ENCODE results near the gene AHDC1. TPM values are rescaled to one million over a fixed set of nuclear protein-coding genes. Genes with fewer than 3 reads are reported as not detected.
"Not testable (repeated sequence)": the region's sequence is repeated elsewhere in the genome, so short reads cannot be mapped to it uniquely, and the experiment has no call there.

AHDC1 gene
- polyA plus RNA-seq, 1 donor: 43.2 TPM

DNA sequence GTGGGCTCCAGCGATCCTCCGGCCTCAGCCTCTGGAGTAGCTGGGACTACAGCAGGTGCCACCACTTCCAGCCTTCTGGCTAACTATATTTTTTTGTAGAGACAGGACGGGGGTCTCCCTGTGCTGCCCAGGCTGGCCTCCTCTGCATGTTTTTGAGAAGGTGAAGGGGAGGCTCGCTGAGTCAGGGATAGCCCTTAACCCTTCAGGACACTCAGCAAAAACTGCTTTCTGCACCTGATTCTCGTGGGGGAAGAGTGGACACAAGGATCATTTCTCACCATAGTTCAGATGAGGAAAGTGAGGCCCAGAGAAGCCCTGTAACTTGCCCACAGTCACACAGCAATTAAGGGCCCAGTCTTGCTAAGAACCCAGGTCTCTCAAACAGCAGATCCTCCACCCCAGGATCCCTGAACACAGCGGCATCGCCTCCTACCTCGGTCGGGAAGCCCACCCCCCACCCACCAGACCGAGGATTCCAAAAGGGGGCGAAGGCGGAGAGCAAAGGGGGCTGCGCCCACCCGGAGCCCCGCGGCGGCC is 29.8 kb upstream of the AHDC1 start:
- DNase-seq: no peak

DNA sequence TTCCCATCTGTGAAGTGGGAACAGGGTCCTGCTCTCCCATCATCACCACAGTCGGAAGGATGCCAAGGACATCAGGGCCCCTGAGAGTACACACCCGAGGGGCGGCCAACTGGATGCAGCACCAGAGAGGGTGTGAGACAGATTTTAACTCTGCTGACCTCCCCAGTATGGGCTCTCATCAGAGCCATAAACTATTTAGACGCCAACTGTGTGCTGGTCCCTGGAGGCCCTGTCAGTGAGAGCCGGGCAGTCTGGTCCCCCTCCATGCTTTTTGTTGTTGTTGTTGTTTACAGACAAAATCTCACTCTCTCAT is 29.3 kb upstream of the AHDC1 start:
- DNase-seq: no peak

DNA sequence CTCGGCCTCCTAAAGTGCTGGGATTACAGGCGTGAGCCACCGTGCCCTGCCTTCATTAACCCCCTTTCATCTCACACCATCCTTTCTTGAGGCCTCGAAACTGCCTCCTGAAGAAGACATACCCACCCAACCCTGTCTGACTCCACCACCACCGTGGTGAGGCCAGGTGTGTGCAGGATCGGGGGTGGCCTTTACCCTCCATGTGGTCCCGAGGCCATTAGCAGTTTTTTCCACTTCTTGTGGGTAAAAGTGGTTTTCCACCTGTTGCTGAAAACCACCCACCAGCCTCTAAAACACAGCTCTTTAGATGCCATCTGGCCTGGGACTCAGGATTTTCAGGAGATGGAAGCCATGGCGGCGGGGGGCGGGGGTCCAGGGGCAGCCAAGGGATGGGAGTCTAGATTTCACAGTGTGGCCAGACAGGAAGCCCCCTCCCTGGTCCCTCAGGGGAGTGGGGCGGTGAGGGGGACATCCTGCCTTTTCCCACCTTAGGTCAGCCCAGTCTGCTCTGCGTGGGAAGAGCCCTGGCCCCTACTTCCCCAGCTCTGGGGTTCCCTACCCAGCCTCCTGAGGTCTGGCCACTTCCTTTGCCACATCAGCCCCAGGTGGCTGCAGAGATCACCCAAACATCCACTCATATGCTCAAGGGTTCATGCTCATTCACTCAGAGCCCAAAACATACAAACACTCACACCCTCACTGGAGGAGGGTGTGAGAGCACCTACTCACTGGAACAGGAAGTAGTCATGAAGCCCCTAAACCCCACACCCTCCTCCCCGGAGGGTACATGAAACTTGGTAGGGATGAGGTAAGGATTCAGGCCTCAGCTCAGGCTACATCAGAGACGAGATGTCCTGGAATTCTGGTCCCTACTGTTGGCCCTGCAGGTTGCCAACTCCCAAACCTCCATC is 28.7 kb upstream of the AHDC1 start:
- no peak for DNase-seq

DNA sequence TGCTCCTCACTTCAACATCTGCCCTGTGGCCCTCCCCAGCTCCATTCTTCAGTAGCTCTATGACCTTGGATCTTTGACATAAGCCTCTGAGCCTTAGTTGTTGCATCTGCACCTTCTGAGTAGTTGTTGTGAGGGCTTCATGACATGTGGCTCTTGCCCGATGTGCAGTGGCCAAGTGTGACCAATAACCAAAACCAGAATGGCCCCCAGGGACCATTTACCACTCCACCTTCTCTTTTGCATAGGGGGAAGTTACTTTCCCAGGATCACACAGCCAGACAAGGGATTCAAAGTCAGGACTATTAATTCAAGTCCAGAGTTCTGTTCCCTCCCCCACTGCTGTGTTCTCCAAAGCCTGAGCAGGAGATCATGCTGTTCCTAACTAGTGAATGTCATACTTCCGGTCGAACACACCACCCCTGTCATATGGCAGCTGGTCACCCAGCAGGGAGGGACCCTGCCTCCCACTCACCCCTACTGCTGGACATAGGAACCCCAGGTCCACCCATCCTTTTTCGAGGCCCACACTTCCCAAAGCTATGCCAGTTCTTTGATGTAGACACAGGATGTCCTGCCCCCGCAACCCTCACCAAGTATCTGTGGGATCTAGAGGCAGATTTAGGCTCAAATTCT is 27.0 kb upstream of the AHDC1 start:
- DNase-seq: no peak

DNA sequence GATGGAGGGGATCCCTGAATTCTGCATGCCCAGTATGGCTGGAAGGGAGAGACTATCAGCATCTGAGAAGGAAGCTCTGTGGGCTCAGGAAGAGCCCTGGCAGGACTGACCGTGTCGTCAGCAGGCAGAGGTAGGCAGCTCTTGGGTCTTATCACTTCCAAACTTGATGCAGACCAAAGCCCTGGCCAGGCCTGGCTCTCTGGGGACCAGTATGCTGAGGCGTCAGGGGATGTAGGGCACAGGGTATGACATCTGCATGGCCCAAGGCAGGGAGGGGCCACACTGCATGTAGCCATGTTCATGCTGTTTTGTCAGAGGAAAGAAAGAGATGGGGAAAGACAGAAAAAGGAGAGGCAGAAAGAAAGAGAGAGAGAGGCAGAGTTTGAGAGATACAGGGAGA is 24.8 kb upstream of the AHDC1 start:
- DNase-seq: no peak

DNA sequence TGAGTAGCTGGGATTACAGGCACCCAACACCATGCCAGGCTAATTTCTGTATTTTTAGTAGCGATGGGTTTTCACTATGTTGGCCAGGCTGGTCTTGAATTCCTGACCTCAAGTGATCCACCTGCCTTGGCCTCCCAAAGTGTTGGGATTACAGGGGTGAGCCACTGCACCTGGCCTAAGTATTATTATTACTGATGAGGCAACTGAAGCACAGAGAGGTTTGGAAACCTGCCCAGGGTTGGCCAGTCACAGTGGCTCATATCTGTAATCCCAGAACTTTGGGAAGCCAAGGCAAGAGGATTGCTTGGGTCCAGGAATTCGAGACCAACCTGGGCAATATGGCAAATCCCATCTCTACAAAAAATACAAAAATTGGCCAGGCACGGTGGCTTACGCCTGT is 23.8 kb upstream of the AHDC1 start:
- DNase-seq: not testable (repeated sequence)

DNA sequence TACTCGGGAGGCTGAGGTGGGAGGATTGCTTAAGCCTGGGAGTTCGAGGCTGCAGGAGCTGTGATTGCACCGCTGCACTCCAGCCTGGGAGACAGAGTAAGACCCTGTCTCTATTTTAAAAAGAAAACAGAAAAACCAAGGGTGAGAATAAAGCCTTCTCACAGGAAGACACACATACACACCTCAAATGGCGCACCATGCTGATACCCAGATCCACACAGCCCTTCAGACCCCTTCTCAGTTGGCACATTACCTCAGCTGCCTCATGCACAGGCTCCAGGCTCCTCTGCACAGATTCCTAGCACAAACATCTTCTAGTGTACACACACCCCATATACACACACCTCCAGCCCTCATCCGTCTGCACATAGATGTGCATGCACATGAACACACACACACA is 23.1 kb upstream of the AHDC1 start:
- no peak for DNase-seq

DNA sequence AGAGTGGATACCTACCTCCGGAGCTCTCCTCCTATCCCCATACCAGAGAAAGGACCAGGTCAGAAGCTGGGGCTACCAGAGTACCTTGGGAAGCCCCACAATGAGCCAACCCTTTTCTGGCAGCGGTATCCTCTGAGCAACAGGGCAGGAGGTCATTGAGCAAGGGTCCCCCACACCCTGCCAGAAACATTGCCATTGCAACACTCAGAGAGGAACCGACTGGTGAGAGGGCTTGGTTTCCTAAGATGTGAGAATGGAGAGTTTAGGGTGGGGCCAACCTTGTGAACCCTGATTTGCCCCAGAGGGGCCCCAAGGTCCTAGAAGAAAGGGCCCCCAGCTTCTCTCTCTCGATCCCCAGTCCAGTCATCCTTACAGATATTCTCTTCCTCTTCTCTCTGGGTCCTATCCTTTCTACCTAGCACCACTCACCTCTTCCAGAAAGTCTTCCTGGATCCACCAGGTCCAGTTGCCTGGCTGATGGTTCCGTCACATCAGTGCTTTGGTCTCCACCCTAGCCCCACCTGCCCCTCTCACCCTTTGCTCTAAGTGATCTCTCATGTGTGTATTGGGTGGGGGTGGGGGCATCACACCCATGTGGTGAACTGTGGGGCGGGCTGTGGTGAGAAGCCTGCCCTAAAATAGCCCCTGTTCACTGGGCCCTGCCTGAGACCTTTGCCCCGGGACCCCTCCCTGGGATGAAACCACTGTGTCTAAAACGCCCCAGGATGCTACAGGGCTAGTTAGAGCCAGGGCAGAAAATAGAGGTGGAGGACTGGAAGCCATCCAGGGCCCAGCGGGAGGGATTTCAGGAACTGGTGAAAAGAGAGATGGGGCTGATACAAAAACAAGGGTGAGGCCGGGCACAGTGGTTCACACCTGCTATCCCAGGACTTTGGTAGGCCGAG is 22.3 kb upstream of the AHDC1 start:
- no peak for DNase-seq

DNA sequence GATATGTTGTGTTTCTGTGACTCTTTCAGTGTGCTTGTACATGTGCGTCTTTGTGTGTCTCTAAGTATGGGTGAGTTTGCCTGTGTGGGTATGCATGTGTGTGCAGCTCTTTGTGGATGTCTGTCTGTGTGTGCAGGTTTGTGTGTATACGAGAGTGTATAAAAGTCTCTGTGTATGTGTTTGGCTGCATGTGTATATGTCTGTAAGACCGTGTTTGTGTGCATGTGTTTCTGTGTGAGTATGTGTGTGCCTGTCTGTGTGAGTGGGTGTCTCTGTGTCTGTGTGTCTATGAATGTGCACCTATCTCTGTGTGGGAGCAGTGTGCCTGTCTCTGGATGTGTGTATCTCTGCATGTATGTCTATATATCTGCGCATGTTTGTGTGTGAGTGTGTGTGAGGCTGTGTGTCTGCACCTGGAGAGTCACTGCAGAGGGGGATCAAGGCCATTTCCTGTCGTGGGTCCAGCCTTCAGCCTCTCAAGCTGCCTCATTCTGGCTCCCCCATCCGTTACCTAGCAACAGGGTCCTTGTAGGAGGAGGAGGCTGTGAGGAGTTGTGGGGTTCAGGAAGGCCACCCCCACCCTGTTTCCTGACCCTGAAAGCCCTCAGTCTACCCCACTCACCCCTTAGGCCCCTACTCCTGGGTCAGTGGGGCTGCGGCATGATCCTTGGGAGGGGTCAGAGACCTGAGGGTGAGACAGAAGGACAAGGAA is 20.7 kb upstream of the AHDC1 start:
- no peak for DNase-seq

DNA sequence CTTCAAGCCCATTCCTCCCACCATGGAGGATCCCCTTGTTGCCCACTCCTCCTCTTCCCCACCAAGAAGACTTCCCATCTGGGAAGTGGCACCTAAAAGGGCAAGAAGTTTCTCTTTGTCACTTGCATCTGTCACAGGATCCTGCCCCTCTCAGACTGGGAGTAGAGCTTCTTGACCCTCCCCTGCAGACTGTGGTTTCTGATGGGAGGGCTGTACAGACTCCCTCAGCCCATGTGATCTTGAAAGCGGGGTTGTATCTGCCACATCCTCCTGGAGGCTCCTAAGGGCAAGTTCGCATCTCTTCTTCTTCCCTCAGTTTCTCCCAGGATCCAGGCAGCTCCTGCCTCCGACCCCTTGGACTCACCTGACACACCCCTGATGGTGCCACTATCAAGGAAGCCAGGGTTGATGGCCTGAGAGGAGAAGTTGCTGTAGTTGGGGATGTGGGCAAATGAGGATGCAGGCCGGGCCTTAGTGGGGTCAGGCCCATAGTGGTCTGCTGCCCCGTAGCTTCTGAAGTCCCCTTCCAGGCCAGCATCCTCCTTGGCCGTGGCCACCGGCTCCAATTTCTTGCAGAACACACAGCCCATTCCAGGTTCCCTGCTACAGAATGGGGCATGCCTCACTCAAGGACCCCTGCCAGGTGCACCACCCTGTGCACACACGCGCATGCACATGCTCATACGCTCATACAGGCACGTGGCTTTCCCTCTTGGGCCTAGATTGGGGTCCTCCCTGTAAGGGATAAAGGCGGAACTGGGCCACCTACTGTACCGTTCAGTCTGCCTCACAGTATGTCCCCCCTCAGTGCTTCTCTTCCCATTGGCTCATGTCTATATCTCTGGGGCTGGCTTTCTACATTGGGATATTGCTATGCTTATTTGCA is 19.6 kb upstream of the AHDC1 start:
- DNase-seq: no peak

DNA sequence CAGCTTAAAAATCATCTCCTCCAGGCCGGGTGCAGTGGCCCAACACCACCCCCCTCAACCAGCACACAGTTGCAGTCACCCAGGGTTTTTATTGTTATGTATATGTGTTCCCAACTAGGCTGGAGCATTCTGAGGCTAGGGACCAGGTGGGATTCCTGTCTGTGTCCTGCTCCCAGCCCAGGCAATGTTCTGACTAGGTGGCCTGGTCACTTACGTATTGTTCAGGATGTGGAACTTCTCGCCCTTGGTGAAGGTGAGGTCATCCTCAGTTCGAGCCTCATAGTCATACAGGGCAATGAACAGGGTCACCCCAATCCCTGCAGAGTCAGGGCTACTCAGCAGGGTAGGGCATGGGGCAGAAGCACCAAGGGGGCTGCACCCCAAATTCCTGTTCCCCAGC is 18.9 kb upstream of the AHDC1 start:
- DNase-seq: no peak

DNA sequence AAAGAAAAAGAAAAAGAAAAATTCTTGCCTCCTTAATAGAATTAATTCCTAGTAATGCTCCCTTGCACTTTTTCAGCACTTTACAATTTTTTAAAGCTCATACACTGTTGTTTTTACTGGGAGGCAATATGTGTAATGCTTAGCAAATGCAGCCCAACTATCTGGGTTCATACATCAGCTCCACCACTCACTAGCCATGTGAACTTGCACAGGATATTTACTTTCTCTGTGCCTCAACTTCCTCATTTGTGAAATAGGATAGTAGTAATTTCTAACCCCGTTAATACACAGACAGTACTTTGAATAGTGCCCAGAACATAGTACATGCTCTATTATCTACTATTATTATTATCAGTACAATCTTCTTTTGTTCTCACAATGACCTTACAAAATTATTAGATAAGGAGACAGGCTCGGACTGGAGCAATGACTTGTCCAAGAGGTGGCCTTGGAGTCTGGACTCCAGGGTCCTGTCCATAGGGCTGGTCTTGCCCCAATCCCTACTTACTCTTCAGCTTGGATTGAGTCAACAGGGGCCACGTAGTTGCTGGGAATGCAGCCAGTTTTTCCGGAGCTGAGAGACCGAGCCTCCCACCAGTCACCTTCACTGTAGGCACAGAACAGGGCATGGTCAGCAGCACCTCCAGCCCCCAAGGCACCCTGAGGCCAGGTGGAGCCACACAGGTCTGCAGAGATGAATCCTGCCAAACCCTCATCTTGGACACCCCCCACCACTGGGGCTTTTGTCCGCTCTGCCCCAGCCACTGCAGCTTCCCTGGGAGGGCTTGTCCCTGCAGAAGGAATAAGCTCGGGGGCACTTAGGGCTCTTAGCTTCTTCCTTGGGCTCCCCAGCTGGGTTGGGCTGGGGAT is 17.3 kb upstream of the AHDC1 start:
- DNase-seq: no peak

DNA sequence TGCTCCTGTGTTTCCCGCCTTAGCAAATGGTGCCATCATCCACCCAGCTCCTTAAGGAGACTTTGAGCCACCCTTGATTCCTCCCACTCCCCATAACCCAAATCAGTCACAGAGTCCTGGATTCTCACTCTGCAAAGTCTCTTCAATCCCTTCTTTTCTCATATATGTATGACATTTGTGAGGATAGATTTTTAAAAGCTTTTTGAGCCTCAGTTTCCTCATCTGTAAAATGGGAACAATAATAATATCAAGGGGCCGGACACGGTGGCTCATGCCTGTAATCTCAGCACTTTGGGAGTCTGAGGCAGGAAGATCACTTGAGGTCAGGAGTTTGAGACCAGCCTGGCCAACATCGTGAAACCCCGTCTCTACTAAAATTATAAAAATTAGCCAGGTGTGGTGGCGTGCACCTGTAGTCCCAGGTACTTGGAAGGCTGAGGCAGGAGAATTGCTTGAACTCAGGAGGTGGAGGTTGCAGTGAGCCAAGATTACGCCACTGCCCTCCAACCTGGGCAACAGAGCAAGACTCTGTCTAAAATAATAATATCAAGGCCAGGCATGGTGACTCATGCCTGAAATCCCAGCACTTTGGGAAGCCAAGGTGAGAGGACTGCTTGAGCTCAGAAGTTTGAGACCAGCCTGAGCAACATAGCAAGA is 16.0 kb upstream of the AHDC1 start:
- DNase-seq: not testable (repeated sequence)

DNA sequence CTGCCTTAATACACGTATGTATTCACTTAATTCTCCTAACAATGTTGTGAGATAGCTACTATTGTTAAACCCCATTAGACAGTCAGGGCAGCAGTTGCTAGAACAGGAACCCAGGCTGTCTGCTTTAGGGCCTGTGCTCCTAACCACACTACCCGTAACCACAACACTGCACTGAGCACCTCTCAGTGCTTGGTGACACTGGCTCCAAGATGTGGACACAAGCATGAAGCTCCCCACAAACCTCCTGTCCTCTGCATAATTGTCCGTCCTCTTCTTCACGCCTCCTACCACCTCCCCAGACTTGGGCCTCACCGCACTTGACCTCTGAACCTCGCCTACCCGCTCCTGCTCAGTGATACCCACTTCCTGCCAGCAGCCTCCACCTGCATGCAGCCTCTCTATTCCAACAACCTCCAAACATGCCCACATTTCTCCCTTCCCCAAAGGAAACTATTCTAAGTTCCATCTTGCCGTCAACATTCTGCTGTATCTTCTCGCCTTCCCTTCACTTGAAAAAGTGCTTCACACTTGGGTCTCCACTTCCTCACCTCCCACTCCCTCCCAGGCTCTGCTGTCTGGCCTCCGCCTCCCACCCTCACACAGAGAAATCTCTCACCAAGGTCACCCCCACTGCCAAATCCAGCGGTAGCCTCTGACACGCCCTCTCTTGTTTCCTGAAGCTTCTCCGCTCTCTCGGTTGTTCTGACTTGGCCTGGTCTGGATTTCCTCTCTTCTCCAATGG is 14.6 kb upstream of the AHDC1 start:
- DNase-seq: no peak

DNA sequence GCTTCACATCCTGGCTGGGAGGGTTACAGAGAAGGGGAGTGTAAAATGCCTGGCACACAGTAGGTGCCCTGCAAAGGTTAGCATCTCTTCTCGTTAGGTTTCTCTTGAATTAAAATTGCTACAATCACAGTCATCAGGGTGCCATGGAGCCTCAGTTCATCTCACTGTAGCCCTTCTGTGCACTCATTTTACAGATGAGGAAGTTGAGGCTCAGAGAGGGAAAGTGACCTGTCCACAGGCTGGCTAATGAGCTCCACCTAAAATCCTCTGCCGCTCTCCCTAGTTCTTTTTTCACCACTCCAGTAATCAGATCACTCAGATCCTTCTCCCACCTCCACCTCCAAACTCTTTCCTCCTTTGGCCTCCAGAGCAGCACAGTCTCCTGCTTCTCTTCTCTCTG is 13.5 kb upstream of the AHDC1 start:
- DNase-seq: no peak

DNA sequence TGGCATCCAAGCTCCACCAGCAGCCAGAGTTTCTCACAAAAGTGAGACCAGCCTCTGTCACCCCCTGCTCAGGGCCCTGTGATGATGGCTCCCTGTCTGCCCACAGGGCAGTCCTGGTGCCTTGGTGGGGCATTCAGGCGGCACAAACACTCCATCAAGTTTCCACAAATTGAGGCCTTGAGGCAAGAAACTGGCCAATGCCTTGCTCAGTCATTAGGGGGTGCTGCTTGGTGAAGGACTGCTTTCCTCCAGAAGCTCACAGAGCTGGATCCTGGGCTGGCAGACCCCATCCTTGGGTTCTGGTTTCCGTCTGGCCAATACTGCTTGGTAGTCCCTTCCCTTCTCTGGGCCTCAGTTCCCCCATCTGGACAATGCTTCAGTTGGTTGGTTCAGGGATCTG is 12.5 kb upstream of the AHDC1 start:
- no peak for DNase-seq

DNA sequence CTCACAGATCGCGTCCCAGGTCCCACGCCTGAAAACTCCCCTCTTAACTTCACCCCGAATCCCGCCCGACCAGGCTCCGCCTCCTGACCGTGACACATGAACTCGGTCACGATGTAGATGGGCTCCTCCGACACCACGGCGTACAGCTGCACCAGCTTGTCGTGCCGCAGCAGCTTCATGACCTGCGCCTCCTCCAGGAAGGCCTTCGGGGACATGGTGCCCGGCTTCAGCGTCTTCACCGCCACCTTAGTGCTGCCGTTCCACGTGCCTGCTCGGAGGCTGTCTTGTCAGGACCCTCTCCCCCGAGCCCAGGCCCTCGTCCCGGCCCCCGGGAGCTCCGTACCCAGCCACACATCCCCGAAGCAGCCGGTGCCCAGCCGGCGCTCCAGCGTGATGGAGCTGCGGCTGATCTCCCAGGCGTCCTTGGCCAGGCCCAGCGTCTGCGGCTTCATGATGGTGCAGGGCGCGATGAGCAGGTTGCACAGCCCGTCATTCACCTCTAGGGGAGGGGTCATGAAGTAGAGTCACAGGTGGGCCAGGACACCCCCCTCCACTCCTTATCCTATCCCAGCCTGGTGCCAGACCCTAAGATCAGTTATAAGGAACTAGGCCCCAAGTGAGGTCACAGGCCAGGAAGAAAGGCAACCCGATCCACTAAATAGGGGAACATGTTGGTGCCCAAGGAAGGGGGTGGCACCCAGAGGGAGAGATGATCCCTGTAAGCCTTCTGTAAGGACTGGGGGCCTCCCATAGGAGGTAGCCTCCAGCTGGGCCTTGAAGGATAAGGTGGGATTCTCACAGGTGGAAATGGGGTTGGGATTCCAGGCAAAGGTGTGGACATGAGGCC is 11.6 kb upstream of the AHDC1 start:
- DNase-seq: no peak

All from left kidney (tissue), 2 donors.